ENCODE measurements around the gene C4orf50.

DNA sequence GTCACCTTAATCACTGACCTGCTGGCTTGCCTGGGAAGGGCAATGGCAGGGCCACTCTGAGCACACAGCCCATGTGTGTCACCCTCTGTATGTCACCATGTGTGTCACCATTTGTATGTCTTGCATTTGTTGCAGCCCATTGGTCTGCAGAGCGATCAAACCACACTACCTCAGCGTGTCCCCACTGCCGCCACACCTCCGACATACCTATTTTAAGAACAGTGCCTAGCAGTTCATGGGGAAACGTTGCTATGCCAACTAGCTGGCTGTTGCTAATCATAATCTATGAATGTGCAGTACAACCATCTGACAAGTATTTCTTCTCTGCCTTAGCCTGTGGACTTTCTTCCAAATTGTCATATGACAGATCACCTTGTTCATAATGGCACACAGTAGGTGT, 117.4 kb downstream of the C4orf50 start:
- TF ChIP-seq, protein P1, sequence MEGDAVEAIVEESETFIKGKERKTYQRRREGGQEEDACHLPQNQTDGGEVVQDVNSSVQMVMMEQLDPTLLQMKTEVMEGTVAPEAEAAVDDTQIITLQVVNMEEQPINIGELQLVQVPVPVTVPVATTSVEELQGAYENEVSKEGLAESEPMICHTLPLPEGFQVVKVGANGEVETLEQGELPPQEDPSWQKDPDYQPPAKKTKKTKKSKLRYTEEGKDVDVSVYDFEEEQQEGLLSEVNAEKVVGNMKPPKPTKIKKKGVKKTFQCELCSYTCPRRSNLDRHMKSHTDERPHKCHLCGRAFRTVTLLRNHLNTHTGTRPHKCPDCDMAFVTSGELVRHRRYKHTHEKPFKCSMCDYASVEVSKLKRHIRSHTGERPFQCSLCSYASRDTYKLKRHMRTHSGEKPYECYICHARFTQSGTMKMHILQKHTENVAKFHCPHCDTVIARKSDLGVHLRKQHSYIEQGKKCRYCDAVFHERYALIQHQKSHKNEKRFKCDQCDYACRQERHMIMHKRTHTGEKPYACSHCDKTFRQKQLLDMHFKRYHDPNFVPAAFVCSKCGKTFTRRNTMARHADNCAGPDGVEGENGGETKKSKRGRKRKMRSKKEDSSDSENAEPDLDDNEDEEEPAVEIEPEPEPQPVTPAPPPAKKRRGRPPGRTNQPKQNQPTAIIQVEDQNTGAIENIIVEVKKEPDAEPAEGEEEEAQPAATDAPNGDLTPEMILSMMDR (IDR thresholded peaks at IDR 0.05), result no peak
- TF ChIP-seq POLR2A (IDR thresholded peaks at IDR 0.05) (no peak), POLR2AphosphoS5 (IDR thresholded peaks at IDR 0.05; ENCODE audit: insufficient read depth in 1 of 2, low read depth in 1 of 2) (no peak)

Data from vagina (tissue), 2 donors.